SK-N-SH treated with all-trans-retinoic acid at 6 μM for 48 hours (cell line): ENCODE measurements around the gene USE1.

ENCODE experiments used
- CREB5 ChIP-seq: fragments of 250-450 bp; sonication (Bioruptor Pico); IDR thresholded peaks from 2 replicates; pipeline ENCODE4 v1.5.1; 2020; ENCODE audit warnings: low read depth, mild to moderate bottlenecking, moderate library complexity
- PATZ1 ChIP-seq: fragments of 250-450 bp; sonication (Bioruptor Pico); IDR thresholded peaks from 2 replicates; pipeline ENCODE4 v1.8.0; 2020; ENCODE audit warnings: mild to moderate bottlenecking, moderate library complexity, borderline replicate concordance
- RARB ChIP-seq: fragments of 250-450 bp; sonication (Bioruptor Pico); IDR thresholded peaks from 2 replicates; pipeline ENCODE4 v1.8.0; 2021; ENCODE audit warnings: mild to moderate bottlenecking, moderate library complexity
- ZFP30 ChIP-seq: fragments of 450-650 bp; formaldehyde crosslinking; IDR thresholded peaks from 2 replicates; pipeline ENCODE4 v1.5.0; 2022; ENCODE audit warnings: mild to moderate bottlenecking, moderate library complexity

GRCh38 chr19:17215127-17215971 is at the start of gene USE1:
- no peak for TF ChIP-seq ZFP30 (CRISPR knock-in tag)
- peak; percentile 26; the same call in 1 of the 2 replicates for TF ChIP-seq RARB (CRISPR knock-in tag)
- TF ChIP-seq CREB5 (CRISPR knock-in tag) = no peak
- TF ChIP-seq PATZ1 (CRISPR knock-in tag) = 0 out of 2 replicates have a peak, but pooled peaks have one; percentile 47
